Fibroblast of mammary gland (primary cell): ENCODE results near the gene RNASE2.
A peak's percentile ranks its signal among the peaks of the same experiment; 100 is the strongest.
"Not testable (repeated sequence)": the region's sequence is repeated elsewhere in the genome, so short reads cannot be mapped to it uniquely, and the experiment has no call there.

ENCODE experiments used
- DNase-seq: peaks from one replicate; pipeline ENCODE4 v3.0.0-alpha.2; 2010; ENCODE audit warnings: low read depth
- H3K4me3 ChIP-seq: 2 replicates; pipeline ENCODE4 v1.5.1; 2011; ENCODE audit warnings: low read depth, mild to moderate bottlenecking, low read length, moderate library complexity; ENCODE audit not compliant: control insufficient read depth
- CTCF ChIP-seq: conservative IDR thresholded peaks from 2 replicates; pipeline ENCODE4 v1.5.1; 2011; ENCODE audit warnings: low read depth, low read length, inconsistent platforms; ENCODE audit not compliant: control insufficient read depth, insufficient read depth

RNASE2 gene

GRCh38 chr14:20976291-20976690 lies 21.0 kb downstream of the RNASE2 start:
- H3K4me3 ChIP-seq = no peak overlapping the region
- no peak for TF ChIP-seq CTCF
- DNase-seq = no peak

GRCh38 chr14:20978687-20979086 lies 23.4 kb downstream of the RNASE2 start:
- H3K4me3 ChIP-seq = no peak overlapping the region
- no peak for DNase-seq
- TF ChIP-seq CTCF = no peak

GRCh38 chr14:20980906-20981305 lies 25.6 kb downstream of the RNASE2 start:
- no peak for TF ChIP-seq CTCF
- DNase-seq = no peak

GRCh38 chr14:20982646-20983369 lies 27.5 kb downstream of the RNASE2 start:
- TF ChIP-seq CTCF = no peak
- DNase-seq = no peak
- H3K4me3 ChIP-seq = no peak overlapping the region

More at GRCh38 chr14:20980906-20981305, 25.6 kb downstream of the RNASE2 start:
- H3K4me3 ChIP-seq = no peak overlapping the region

- H3K4me3 ChIP-seq, DNase-seq: not testable (repeated sequence)
Measured at GRCh38 chr14:20985650-20986049, 30.4 kb downstream of the RNASE2 start.

GRCh38 chr14:20986811-20987210 lies 31.5 kb downstream of the RNASE2 start:
- H3K4me3 ChIP-seq = no peak overlapping the region
- no peak for TF ChIP-seq CTCF
- peak; percentile 98 for DNase-seq

GRCh38 chr14:20988717-20989470 lies 33.6 kb downstream of the RNASE2 start:
- H3K4me3 ChIP-seq = peak overlapping the region; percentile 26
- DNase-seq = peak; percentile 34
- no peak for TF ChIP-seq CTCF
